ENCODE measurements around the gene CADPS. TPM values are rescaled to one million over a fixed set of nuclear protein-coding genes. Genes with fewer than 3 reads are reported as not detected.

Gene CADPS
- total and polyA plus RNA-seq, 12 donors = 1.4 to 36.6 (median 21.6) TPM

DNA sequence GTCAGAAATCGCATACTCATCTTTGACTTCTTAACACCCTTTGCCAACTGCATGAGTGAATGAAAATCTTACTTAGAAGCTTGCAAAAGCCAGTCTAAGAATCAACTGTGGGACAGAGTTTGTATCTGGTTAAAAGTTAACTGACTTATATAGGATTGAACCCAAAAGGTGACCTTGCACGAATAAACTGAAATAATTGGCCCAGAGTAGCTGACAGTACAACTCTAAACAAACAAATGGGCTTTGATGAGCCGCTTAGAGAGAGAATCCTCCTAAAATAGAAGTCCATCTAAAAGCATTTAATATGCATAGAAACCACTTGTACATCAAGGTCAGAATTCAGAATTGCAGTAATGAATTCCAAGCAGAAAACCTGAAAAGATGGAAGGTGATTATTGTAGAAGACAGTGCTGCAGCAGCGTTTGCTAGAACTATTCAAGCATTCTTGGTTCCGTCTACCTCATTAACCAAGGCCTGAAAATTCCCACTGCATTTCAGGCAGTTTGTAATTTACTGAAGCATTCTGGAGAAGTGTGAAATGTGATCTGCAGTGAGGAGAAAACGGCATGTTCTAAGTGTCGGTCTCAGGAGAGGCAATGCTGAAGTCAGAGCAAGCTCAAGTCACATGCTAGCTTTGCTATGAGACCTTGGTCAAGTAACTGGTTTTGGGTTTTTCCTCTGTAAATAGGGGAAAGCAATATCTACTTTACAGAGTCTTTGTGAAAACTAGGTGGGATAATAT is 103.7 kb downstream of the CADPS start:
- H3K36me3 ChIP-seq = no peaks in the 10 kb centered on the region
- TF ChIP-seq, protein P1, sequence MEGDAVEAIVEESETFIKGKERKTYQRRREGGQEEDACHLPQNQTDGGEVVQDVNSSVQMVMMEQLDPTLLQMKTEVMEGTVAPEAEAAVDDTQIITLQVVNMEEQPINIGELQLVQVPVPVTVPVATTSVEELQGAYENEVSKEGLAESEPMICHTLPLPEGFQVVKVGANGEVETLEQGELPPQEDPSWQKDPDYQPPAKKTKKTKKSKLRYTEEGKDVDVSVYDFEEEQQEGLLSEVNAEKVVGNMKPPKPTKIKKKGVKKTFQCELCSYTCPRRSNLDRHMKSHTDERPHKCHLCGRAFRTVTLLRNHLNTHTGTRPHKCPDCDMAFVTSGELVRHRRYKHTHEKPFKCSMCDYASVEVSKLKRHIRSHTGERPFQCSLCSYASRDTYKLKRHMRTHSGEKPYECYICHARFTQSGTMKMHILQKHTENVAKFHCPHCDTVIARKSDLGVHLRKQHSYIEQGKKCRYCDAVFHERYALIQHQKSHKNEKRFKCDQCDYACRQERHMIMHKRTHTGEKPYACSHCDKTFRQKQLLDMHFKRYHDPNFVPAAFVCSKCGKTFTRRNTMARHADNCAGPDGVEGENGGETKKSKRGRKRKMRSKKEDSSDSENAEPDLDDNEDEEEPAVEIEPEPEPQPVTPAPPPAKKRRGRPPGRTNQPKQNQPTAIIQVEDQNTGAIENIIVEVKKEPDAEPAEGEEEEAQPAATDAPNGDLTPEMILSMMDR (IDR thresholded peaks at IDR 0.05) = no peak
- no peaks in the 10 kb centered on the region for H3K9me3 ChIP-seq
- H3K27me3 ChIP-seq = no peaks in the 10 kb centered on the region
- intact Hi-C loops (cut with DNase I) = no loop called here
- 79 to 82% methylated on average over 7 of the region's 7 CpGs for WGBS, 2 donors
- DNase-seq = no peak
- H3K4me1 ChIP-seq = peaks cover 0 to 7% (median 0%) of the 10 kb centered on the region in 9 donors
- no peak overlapping the region for H3K27ac ChIP-seq
- no peak overlapping the region for H3K4me3 ChIP-seq
- no peak for ATAC-seq

DNA sequence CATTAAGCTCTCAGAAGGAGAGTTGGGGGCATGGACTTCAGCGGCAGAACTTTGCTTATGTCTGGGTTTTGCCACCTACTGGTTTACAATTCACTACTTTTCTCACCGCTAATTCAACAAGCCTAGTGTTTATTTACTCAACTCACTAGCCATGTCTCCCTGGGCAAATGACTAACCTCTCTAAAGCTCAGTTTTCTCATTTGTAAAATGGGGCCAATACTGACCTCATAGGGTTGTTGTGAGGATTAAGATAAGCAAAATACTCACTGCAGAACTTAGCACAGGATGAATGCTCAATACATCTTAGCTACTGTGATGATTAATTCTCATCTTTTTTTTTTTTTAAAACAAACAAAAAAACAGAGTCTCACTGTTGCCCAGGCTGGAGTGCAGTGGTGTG is 106.3 kb downstream of the CADPS start:
- ATAC-seq (no peak), DNase-seq (no peak)
- H3K9me3 ChIP-seq = no peaks in the 10 kb centered on the region
- no peak overlapping the region for H3K27ac ChIP-seq
- H3K4me1 ChIP-seq = peaks cover 0 to under 1% (median 0%) of the 10 kb centered on the region in 9 donors
- no peak overlapping the region for H3K4me3 ChIP-seq
- TF ChIP-seq, protein P1 (IDR thresholded peaks at IDR 0.05) = no peak
- H3K27me3 ChIP-seq = no peaks in the 10 kb centered on the region
- intact Hi-C loops (cut with DNase I) = no loop called here
- H3K36me3 ChIP-seq = peaks cover 0 to 4% (median 0%) of the 10 kb centered on the region in 9 donors
- WGBS, 2 donors = 62 to 69% methylated on average over 2 of the region's 2 CpGs

GRCh38 chr3:62761711-62762110 is 113.5 kb downstream of the CADPS start:
- Histone ChIP-seq H3K27me3 (no peaks in the 10 kb centered on the region), H3K4me1 (no peaks in the 10 kb centered on the region), H3K27ac (no peak overlapping the region), H3K9me3 (no peaks in the 10 kb centered on the region), H3K4me3 (no peak overlapping the region), H3K36me3 (peaks cover 0 to 4% (median 0%) of the 10 kb centered on the region in 9 donors)
- TF ChIP-seq, protein P1 (IDR thresholded peaks at IDR 0.05) = no peak
- no peak for ATAC-seq
- DNase-seq = no peak
- 52 to 66% methylated on average over 1 of the region's 1 CpG for WGBS, 2 donors
- intact Hi-C loops (cut with DNase I) = no loop called here

DNA sequence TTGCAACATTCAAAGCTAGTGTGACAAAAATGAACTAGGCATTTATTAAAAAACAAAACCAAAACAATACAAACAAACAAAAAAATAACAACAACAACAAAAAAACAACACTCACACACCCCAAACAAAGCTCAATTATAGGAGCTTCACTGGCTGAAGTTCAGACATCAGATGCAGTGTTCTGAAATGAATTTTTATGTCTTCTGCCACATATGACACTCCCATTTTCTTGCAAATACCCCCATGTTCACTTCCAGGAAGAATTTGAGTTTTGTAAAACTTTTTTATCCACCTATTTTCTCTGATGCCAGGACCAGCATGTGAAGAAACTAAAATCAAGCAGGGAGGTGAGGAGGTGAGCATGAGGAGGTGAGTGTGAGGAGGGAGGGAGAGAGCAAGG is 113.9 kb downstream of the CADPS start:
- ATAC-seq (no peak), DNase-seq (no peak)
- Histone ChIP-seq H3K36me3 (peaks cover 0 to 4% (median 0%) of the 10 kb centered on the region in 9 donors), H3K4me1 (no peaks in the 10 kb centered on the region), H3K9me3 (no peaks in the 10 kb centered on the region), H3K4me3 (no peak overlapping the region), H3K27ac (no peak overlapping the region), H3K27me3 (no peaks in the 10 kb centered on the region)
- TF ChIP-seq, protein P1 (IDR thresholded peaks at IDR 0.05) = no peak
- intact Hi-C loops (cut with DNase I) = no loop called here
